Fibroblast of skin of back (primary cell): ENCODE data around the gene DHX38. TPM values are rescaled to one million over a fixed set of nuclear protein-coding genes. Genes with fewer than 3 reads are reported as not detected.
A peak's percentile ranks its signal among the peaks of the same experiment; 100 is the strongest.
"Not testable (repeated sequence)": the region's sequence is repeated elsewhere in the genome, so short reads cannot be mapped to it uniquely, and the experiment has no call there.

Experiments
- DNase-seq: peaks from one replicate; pipeline ENCODE4 v3.0.0-alpha.2; 2013
- polyA plus RNA-seq, 2 experiments: library from polyadenylated mRNA; unstranded; fragments of 120-200 nt; gene quantifications; one replicate each; pipeline ENCODE4 v1.2.1, GENCODE V29; 2013; ENCODE audit not compliant: insufficient read length in 2 of 2

The DHX38 gene
- polyA plus RNA-seq (2013, experiment 1 of 2; ENCODE audit: insufficient read length), result 55.1 TPM
- polyA plus RNA-seq (2013, experiment 2 of 2; ENCODE audit: insufficient read length), result 40.1 TPM

- DNase-seq, result peak; percentile 100
These were observed at the start of gene DHX38, which contains the start of gene TXNL4B for GRCh38 chr16:72093448-72094265. DHX38 (plus strand) TSS chr16:72093847; CDS start chr16:72096158, 2,311 bp downstream. TXNL4B (minus strand) TSS chr16:72093620; CDS start chr16:72090749, 2,871 bp downstream.

DNA sequence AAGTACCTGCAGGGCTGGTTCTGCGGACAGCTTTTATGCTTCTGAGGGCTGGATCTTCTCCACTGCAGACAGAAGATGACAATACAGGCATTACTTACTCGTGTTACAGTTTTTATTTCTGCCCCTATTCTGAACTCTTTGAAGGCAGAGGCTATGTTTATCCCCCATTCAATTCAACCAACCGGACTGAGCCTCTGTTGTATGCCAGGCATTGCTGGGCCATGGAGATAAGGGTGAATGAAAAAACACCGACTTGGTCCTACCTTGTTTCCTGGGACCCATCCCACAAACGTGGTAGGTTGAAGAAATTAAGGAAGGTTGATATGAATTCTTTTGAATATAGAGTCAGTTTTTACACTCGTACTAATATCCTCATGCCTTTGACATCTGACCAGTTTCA is 49.4 kb upstream of the DHX38 start:
- DNase-seq, result no peak

DNA sequence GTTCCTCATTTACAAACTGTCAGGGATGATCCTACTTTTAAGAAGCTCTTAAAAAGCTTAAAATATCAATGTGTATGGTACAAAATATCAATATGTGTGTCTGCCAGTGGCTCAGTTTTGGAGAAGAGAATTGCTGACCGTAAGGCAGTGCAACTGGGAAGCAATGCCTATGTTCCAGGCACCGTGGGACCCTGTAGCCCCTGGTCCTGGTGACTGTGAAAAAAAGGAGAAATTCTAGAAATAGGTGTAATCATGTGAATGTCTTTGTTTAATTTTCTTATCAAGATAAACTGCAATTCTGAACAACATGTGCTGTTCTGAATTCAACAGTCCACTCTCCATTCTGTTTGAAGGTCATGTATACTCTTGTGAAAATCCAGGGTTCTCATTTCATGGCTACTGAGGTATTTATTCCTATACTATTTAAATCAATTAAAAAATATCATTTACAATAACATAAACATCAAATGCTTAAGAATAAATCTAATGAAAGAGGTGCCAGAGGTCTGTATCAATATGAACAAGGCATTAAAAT is 48.8 kb upstream of the DHX38 start:
- DNase-seq, result no peak

GRCh38 chr16:72049110-72049509 is 44.5 kb upstream of the DHX38 start:
- DNase-seq, result no peak

GRCh38 chr16:72050769-72051464 is 42.7 kb upstream of the DHX38 start:
- no peak for DNase-seq

DNA sequence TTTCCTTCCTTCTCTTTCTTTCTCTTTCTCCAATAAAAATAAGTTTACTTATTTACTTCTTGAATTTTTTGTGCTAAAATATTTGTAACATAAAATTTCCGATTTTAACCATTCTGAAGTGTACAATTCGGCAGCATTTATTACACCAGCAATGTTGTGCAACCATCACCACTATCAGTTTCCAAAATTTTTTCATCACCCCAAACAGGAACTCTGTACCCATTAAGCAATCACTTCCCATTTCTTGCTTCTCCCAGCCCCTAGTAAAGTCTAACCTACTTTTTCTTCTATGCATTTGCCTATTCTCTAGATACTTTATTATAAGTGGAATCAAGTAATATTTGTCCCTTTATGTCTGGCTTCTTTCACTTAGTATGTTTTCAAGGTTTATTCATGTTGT is 41.8 kb upstream of the DHX38 start:
- DNase-seq, result no peak

GRCh38 chr16:72054254-72054847 is 39.3 kb upstream of the DHX38 start, which contains the start of gene HP:
HP (plus strand) TSS chr16:72054505; CDS start chr16:72054653, 148 bp downstream.
- DNase-seq, result not testable (repeated sequence)

- no peak for DNase-seq
These were observed 37.7 kb upstream of the DHX38 start for GRCh38 chr16:72055911-72056310.

- DNase-seq, result not testable (repeated sequence)
These were observed 36.3 kb upstream of the DHX38 start for GRCh38 chr16:72057313-72057712.

DNA sequence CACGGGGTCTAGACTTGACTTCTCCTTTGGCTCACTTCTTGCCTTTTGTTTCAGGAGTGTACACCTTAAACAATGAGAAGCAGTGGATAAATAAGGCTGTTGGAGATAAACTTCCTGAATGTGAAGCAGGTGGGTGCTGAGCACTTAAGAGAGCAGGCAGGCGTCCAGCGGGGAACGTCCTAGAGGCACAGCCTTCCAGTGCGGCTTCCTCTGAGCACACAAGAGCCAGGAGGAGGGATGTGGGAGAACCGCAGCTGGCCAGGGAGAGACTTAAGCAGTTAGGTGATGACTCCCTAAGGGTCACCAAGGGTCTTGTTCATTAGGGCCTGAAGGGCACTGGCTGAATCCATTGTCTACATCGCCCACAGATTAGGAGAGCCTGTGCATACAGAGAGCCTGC is 34.6 kb upstream of the DHX38 start:
- DNase-seq, result not testable (repeated sequence)

DNA sequence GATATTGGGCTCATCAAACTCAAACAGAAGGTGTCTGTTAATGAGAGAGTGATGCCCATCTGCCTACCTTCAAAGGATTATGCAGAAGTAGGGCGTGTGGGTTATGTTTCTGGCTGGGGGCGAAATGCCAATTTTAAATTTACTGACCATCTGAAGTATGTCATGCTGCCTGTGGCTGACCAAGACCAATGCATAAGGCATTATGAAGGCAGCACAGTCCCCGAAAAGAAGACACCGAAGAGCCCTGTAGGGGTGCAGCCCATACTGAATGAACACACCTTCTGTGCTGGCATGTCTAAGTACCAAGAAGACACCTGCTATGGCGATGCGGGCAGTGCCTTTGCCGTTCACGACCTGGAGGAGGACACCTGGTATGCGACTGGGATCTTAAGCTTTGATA is 33.2 kb upstream of the DHX38 start:
- DNase-seq, result no peak

- DNase-seq, result no peak
These were observed 32.1 kb upstream of the DHX38 start for GRCh38 chr16:72061564-72061963.

DNA sequence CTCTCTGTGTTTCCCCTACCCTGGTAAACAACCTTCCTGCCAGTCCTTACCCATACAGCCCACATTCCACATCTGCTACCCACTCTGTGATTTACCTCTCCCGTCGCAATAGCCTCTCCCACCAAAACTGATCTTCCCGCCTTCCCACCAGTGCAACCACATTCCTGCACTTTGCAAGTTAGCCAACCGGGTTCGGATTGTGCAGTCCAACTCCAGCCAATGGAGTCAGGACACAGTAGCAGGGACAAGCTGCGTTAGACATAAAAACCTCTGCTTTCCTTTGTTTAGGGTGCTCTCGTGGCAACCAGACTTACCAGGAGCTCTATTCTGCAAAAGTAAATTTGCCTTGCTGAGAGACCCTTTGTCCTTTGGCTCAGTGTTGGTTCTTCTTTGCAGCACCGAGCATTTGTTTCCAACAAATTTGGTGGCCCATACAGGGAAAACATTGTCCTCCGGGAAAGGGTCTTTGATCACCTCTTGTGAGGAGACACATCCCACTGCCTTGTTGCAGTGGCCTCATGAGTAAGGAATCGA is 29.2 kb upstream of the DHX38 start:
- no peak for DNase-seq

GRCh38 chr16:72066747-72067146 is 26.9 kb upstream of the DHX38 start:
- DNase-seq, result peak; percentile 35

- DNase-seq, result no peak
These were observed 24.7 kb upstream of the DHX38 start for GRCh38 chr16:72068930-72069329.

DNA sequence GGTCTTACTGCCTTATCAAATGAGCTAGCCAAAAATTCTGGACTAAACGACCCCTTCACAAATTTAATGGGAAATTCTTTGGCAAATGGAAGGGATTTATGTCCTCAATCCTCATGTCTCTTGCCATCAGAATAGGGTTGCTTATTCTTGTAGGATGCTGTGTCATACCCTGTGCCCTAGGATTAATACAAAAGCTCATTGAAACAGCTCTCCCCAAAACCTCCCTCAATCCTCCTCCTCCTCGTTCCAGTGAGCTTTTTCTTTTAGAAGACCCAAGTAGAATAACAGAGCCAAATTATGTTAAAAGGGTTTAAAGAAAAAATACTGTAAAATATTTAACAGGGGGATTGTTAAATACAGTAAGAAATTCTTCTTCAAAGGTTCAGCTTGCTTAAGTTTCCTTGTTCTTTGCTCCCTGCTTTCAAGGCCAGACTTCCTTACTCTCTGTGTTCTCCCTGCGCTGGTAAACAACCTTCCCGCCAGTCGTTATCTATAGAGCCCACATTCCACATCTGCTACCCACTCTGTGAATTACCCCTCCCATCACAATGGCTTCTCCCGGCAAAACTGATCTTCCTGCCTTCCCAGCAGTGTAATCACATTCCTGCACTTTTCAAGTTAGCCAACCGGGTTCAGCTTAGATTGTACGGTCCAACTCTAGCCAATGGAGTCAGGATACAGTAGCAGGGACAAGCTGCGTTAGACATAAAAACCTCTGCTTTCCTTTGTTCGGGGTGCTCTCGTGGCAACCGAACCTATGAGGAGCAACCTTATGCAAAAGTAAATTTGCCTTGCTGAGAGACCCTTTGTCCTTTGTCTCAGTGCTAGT is 20.9 kb upstream of the DHX38 start:
- no peak for DNase-seq

GRCh38 chr16:72073560-72074230 is 20.0 kb upstream of the DHX38 start:
- no peak for DNase-seq

GRCh38 chr16:72075067-72075466 is 18.6 kb upstream of the DHX38 start:
- DNase-seq, result not testable (repeated sequence)

GRCh38 chr16:72076991-72077706 is 16.5 kb upstream of the DHX38 start:
- not testable (repeated sequence) for DNase-seq

GRCh38 chr16:72083778-72084404 is 9.8 kb upstream of the DHX38 start:
- DNase-seq, result no peak
